ENCODE measurements around the gene SKA3. TPM values are rescaled to one million over a fixed set of nuclear protein-coding genes. Genes with fewer than 3 reads are reported as not detected.

SKA3 gene
- polyA plus RNA-seq, 1 of the 3 experiments (the other 2 are of a cell fraction) = 5.9 TPM

DNA sequence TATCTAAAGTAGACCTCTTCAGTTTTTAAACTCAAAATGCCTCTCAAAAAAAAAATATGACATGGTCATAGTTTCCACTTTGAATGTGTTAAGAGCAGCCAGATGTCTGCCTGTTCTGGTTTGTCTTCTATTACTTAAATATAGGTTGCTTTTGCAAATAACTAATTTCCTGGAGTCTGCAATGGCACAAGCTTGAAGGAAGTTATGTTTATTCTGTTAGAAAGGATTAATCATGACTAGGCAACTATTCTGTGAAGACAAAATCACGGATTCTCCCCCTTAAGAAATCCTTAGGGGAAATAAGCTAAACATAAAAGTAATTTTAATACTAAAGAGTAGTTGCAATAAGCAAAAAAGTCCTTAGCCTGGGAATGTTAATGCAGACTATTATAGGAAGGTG is 26.3 kb downstream of the SKA3 start:
- H3K9me3 ChIP-seq = no peaks in the 10 kb centered on the region
- H3K4me1 ChIP-seq (ENCODE audit: control insufficient read depth in 1 of 2, insufficient read depth in 2 of 2, low read depth in 1 of 2, low read length in 1 of 2) = peaks cover 0 to 6% of the 10 kb centered on the region in 2 experiments; a peak in 1 of 4 replicates
- no peak for TF ChIP-seq CHD2 (IDR thresholded peaks at IDR 0.05; ENCODE audit: low read length, partially characterized antibody)
- no peak for TF ChIP-seq RFX5 (IDR thresholded peaks at IDR 0.05; ENCODE audit: low read length)
- TF ChIP-seq, protein P1, sequence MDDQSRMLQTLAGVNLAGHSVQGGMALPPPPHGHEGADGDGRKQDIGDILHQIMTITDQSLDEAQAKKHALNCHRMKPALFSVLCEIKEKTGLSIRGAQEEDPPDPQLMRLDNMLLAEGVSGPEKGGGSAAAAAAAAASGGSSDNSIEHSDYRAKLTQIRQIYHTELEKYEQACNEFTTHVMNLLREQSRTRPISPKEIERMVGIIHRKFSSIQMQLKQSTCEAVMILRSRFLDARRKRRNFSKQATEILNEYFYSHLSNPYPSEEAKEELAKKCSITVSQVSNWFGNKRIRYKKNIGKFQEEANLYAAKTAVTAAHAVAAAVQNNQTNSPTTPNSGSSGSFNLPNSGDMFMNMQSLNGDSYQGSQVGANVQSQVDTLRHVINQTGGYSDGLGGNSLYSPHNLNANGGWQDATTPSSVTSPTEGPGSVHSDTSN (IDR thresholded peaks at IDR 0.05) = no peak
- TF ChIP-seq EZH2phosphoT487 (IDR thresholded peaks at IDR 0.05; ENCODE audit: borderline replicate concordance, low read depth) = no peak
- no peak for TF ChIP-seq SIN3A (IDR thresholded peaks at IDR 0.05; ENCODE audit: borderline replicate concordance, low read depth, low read length)
- TF ChIP-seq, protein P2, sequence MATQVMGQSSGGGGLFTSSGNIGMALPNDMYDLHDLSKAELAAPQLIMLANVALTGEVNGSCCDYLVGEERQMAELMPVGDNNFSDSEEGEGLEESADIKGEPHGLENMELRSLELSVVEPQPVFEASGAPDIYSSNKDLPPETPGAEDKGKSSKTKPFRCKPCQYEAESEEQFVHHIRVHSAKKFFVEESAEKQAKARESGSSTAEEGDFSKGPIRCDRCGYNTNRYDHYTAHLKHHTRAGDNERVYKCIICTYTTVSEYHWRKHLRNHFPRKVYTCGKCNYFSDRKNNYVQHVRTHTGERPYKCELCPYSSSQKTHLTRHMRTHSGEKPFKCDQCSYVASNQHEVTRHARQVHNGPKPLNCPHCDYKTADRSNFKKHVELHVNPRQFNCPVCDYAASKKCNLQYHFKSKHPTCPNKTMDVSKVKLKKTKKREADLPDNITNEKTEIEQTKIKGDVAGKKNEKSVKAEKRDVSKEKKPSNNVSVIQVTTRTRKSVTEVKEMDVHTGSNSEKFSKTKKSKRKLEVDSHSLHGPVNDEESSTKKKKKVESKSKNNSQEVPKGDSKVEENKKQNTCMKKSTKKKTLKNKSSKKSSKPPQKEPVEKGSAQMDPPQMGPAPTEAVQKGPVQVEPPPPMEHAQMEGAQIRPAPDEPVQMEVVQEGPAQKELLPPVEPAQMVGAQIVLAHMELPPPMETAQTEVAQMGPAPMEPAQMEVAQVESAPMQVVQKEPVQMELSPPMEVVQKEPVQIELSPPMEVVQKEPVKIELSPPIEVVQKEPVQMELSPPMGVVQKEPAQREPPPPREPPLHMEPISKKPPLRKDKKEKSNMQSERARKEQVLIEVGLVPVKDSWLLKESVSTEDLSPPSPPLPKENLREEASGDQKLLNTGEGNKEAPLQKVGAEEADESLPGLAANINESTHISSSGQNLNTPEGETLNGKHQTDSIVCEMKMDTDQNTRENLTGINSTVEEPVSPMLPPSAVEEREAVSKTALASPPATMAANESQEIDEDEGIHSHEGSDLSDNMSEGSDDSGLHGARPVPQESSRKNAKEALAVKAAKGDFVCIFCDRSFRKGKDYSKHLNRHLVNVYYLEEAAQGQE (IDR thresholded peaks at IDR 0.05; ENCODE audit: low read depth, low read length) = no peak
- TF ChIP-seq RXRA (IDR thresholded peaks at IDR 0.05; ENCODE audit: borderline replicate concordance, low read depth) = no peak
- no peak for TF ChIP-seq SMC3 (IDR thresholded peaks at IDR 0.05; ENCODE audit: low read depth, low read length)
- TF ChIP-seq NRF1 (IDR thresholded peaks at IDR 0.05; ENCODE audit: low read depth, low read length) = no peak
- no peak for TF ChIP-seq EP300 (IDR thresholded peaks at IDR 0.05; ENCODE audit: borderline replicate concordance in 1 of 2, low read depth in 1 of 2, low read length in 1 of 2)
- TF ChIP-seq TEAD4 (IDR thresholded peaks at IDR 0.05; ENCODE audit: borderline replicate concordance, insufficient read depth) = no peak
- TF ChIP-seq GATA2 (CRISPR knock-in tag; IDR thresholded peaks at IDR 0.05) = no peak
- no peak for TF ChIP-seq ZBTB33 (IDR thresholded peaks at IDR 0.05; ENCODE audit: borderline replicate concordance, low read depth)
- no peak for TF ChIP-seq IRF3 (IDR thresholded peaks at IDR 0.05; ENCODE audit: low read depth, low read length)
- TF ChIP-seq FOSL2 (IDR thresholded peaks at IDR 0.05; ENCODE audit: borderline replicate concordance, low read depth) = no peak
- no peak for TF ChIP-seq NFIC (IDR thresholded peaks at IDR 0.05; ENCODE audit: borderline replicate concordance)
- TF ChIP-seq TAF1 (IDR thresholded peaks at IDR 0.05; ENCODE audit: borderline replicate concordance, low read depth, low read length) = no peak
- no peak for TF ChIP-seq POLR2AphosphoS5 (IDR thresholded peaks at IDR 0.05; ENCODE audit: low read depth, low read length)
- H4K20me1 ChIP-seq (ENCODE audit: insufficient read depth) = peaks cover 12% of the 10 kb centered on the region; the same call in 1 of the 2 replicates
- H3K36me3 ChIP-seq (replicated peaks in 1 of 2; ENCODE audit: control insufficient read depth in 1 of 2, insufficient read depth in 2 of 2, low read length in 1 of 2) = peaks cover 30 to 32% of the 10 kb centered on the region in 2 experiments
- ChIA-PET CTCF (interaction anchor here (0.9 to 1.2 kb wide), 3 partner anchors 21 to 327 kb away, joined by 3 read pairs; partner anchors contain the start of genes MRPL57 and SKA3), POLR2A (no interaction called here)
- no peak overlapping the region for H2AFZ ChIP-seq (ENCODE audit: low read depth)
- no peak overlapping the region for H3K9ac ChIP-seq
- no peaks in the 10 kb centered on the region for H3K27me3 ChIP-seq (ENCODE audit: insufficient read depth)
- DNase-seq = no peak
- H3K9me2 ChIP-seq = no peaks in the 10 kb centered on the region
- WGBS (ENCODE audit: low lambda C conversion rate) = 86% methylated on average over 1 of the region's 1 CpG
- no peak overlapping the region for H3K4me2 ChIP-seq
- peak overlapping the region in 1 of 2 experiments; percentile 49; a peak in 1 of 4 replicates for H3K27ac ChIP-seq (ENCODE audit: low read depth in 2 of 2, low read length in 1 of 2)
- H3F3A ChIP-seq (replicated peaks; ENCODE audit: insufficient read depth) = peaks cover 32% of the 10 kb centered on the region
- peaks cover 16% of the 10 kb centered on the region for H3K79me2 ChIP-seq (ENCODE audit: insufficient read depth)
- H3K4me3 ChIP-seq (ENCODE audit: low read depth in 2 of 2, low read length in 1 of 2) = no peak overlapping the region
